Activated B cell treated with CpG ODN at 0.5 μM for 24 hours (primary cell): ENCODE data around the gene POLE. TPM values are rescaled to one million over a fixed set of nuclear protein-coding genes. Genes with fewer than 3 reads are reported as not detected.

ENCODE experiments used
- ATAC-seq: fragments of 200-7000 bp; cut with Tn5 transposase; one replicate; pipeline ENCODE4 v1.10.0; 2021; ENCODE audit warnings: low read depth, mild to moderate bottlenecking, moderate library complexity
- CTCF ChIA-PET: fragments of 350-600 bp; sonication (Branson Sonifier 250); formaldehyde crosslinking; loops from one replicate; lab custom pipeline; 2021; ENCODE audit warnings: antibody characterized with exemption; lab: Charles Lee
- POLR2A ChIA-PET: fragments of 350-600 bp; sonication (Branson Sonifier 250); formaldehyde crosslinking; loops from one replicate; lab custom pipeline; 2021; ENCODE audit warnings: antibody characterized with exemption; lab: Charles Lee
- DNase-seq: peaks from one replicate; pipeline ENCODE4 v3.0.0; 2022
- H3K27ac Mint-ChIP-seq: one replicate; pipeline ENCODE4 v1.8.0; 2020; ENCODE audit warnings: mixed read lengths
- H3K27me3 Mint-ChIP-seq: one replicate; pipeline ENCODE4 v1.8.0; 2021; ENCODE audit warnings: mixed read lengths
- H3K36me3 Mint-ChIP-seq: one replicate; pipeline ENCODE4 v1.8.0; 2021; ENCODE audit warnings: low read depth, mixed read lengths
- H3K4me1 Mint-ChIP-seq: one replicate; pipeline ENCODE4 v1.8.0; 2021; ENCODE audit warnings: mixed read lengths
- H3K4me3 Mint-ChIP-seq: one replicate; pipeline ENCODE4 v1.8.0; 2020; ENCODE audit warnings: mild to moderate bottlenecking, mixed read lengths
- H3K9me3 Mint-ChIP-seq: one replicate; pipeline ENCODE4 v1.8.0; 2020; ENCODE audit warnings: mixed read lengths
- CTCF ChIP-seq: fragments of 200-600 bp; IDR thresholded peaks from one replicate; pipeline ENCODE4 v1.8.0; 2022; ENCODE audit warnings: antibody characterized with exemption, mild to moderate bottlenecking
- intact Hi-C: fragments of 100-400 bp; cut with micrococcal nuclease; formaldehyde crosslinking; loops from one replicate; pipeline ENCODE4 v1.15.1; 2024
- total RNA-seq: library from RNA; stranded (reverse); gene quantifications from 2 replicates; pipeline ENCODE4 v1.2.3, GENCODE V29; 2022

The POLE gene
- total RNA-seq, 1 donor from 2014 or later: 64.3 TPM

DNA sequence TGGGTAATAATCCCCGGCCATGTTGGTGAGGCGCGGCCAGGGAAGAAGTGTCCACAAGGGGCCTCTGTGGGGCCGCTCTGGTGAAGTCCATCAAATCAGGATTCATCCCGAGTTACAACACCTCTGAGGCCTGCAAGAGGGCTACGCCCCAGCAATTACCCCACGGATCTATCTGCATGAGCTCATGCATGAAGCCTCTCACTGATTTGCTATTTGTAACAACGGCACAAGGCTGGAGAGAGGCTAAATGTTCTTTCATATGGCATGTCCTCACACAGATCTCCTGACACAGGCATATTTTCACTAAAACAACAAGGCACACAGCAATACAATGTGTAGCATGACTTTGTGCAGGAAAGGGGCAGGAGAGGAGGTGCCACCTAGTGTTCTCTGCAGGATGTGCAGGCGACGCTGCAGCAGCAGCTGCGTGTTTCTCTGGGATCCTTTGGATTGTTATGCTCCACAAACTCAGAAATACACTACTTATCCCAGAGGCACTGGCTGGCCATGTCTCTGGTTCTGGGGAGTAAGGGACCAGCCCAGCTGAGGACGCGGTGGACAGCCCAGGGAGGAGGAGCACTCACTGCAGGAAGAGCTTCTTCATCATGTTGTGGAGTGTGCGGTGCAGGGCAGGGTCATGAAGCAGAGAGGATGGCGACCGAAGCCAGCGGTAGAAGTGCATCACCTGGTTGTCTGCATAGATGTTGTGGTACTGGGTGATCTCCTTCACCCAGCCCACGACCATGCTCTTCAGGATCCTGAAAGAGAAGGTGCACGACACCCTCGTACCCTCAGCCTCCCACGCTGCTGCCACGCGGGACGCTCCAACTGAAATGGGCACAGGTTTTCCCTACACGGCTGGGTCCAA lies 48.4 kb downstream of the POLE start:
- peaks cover 9% of the 10 kb centered on the region for H3K4me1 Mint-ChIP-seq
- no peak for TF ChIP-seq CTCF
- intact Hi-C loops: loop anchor here (2.0 kb wide), 1 partner anchor 38 kb away; no protein-coding TSS in a partner anchor
- no peak overlapping the region for H3K4me3 Mint-ChIP-seq
- H3K9me3 Mint-ChIP-seq: no peaks in the 10 kb centered on the region
- DNase-seq (no peak), ATAC-seq (no peak)
- H3K36me3 Mint-ChIP-seq: peaks cover 75% of the 10 kb centered on the region
- CTCF ChIA-PET: interaction anchor here (1.2 to 1.9 kb wide), 5 partner anchors 10 to 485 kb away, joined by 3 to 6 read pairs (median 5); no protein-coding TSS in a partner anchor
- POLR2A ChIA-PET: no interaction called here
- H3K27ac Mint-ChIP-seq: no peak overlapping the region
- no peaks in the 10 kb centered on the region for H3K27me3 Mint-ChIP-seq

DNA sequence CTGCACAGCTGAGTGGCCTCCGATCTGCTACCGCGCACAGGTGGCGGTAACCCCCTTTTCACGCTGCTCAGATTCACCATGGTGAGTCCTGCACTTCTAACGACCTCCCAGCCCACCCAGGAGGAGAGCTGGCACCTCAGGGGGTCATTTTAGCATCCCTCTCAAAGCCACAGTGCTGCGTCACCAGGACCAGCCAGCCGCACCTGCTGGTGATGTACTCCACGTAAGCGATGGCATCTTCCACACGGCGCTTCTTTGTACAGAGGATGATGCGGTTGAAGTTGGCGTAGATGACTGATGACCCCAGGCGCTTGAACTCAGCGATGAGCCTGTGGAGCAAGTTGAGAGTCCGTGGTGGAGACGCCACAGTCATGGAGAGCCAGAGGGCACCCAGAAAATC lies 49.3 kb downstream of the POLE start:
- DNase-seq (no peak), ATAC-seq (no peak)
- no peak for TF ChIP-seq CTCF
- intact Hi-C loops: loop anchor here (2.0 kb wide), 1 partner anchor 37 kb away; no protein-coding TSS in a partner anchor
- no peak overlapping the region for H3K4me3 Mint-ChIP-seq
- ChIA-PET CTCF (interaction anchor here (1.9 kb wide), 1 partner anchor 9 kb away, joined by 6 read pairs; no protein-coding TSS in a partner anchor), POLR2A (no interaction called here)
- peaks cover 78% of the 10 kb centered on the region for H3K36me3 Mint-ChIP-seq
- no peaks in the 10 kb centered on the region for H3K9me3 Mint-ChIP-seq
- no peak overlapping the region for H3K27ac Mint-ChIP-seq
- peaks cover 18% of the 10 kb centered on the region for H3K4me1 Mint-ChIP-seq
- H3K27me3 Mint-ChIP-seq: no peaks in the 10 kb centered on the region

DNA sequence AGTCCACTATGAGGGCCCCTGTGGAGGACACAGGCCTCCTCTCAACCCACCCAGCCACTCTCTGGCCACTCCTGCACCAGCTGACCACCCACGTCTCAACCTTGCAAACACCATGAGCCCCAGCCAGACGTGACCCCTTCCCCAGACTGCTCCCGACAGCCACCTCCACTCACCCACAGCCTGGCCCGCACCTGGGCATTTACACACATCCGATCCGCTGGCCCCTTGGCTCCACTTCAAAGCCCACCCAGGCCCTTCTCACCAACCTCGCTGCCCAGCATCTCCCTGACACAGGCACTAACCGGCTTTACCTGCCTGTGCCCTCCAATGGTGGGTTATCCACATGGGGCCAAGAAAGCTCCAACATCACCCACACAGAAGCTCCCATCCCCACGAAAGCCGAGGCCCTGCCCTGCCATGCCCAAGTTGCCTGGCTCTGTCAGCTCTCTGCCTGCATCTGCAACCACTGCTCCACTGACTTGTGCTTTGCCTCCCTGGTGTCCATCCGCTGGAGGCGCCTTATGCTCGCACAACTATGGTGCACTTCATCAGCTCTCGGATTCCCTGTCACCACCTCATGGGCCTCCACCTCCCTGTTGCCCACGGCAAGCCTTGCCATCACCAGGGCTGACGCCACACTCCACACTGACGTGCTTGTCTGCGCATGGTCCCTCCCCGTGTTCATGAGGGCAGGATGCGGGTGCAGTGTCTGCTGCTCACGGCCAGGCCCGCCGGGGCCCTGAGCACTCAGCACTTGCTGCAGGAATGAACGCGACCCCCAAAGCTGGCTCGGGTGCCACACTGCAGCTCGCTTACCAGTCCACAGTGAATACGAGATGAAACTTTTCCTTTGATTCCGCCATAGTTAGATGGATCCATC lies 51.8 kb downstream of the POLE start:
- Mint-ChIP-seq H3K36me3 (peaks cover 80% of the 10 kb centered on the region), H3K4me1 (peaks cover 24% of the 10 kb centered on the region)
- TF ChIP-seq CTCF: no peak

DNA sequence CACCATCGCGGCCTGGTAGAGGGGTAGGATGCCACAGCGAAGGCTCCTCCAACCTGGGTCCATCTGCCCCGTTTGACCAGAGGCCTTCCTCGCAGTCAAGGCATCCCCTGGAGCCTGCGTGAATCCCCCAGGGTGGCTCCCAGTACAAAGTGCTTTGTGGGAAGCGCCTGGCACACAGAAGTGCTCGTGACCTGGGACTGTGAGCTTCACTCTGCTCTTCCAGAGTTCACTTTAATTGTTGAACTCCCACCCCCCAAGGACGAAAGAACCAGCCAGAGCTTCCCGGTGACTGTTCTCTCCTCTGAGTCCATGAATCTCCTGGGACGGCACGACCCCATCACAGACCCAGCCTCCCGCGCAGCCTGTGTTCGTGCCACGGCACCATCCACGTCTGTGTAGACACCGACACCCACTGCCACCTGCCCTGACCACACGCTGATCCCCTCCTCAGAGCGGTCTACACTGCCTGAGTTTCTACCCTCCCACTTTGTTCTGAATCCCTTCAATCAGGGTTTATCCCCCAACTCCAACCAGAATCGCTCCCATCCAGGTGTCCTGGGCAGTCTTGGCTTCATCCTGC lies 52.6 kb downstream of the POLE start:
- no peak for DNase-seq
- Mint-ChIP-seq H3K27me3 (no peaks in the 10 kb centered on the region), H3K9me3 (no peaks in the 10 kb centered on the region), H3K4me3 (no peak overlapping the region), H3K4me1 (peaks cover 24% of the 10 kb centered on the region), H3K27ac (no peak overlapping the region), H3K36me3 (peaks cover 88% of the 10 kb centered on the region)
- ATAC-seq: no peak
- intact Hi-C loops: no loop called here
- POLR2A ChIA-PET: no interaction called here
- no peak for TF ChIP-seq CTCF
- CTCF ChIA-PET: no interaction called here

More for the DNA sequence above, 51.8 kb downstream of the POLE start:
- H3K4me3 Mint-ChIP-seq: no peak overlapping the region
- no peak for DNase-seq
- H3K9me3 Mint-ChIP-seq: no peaks in the 10 kb centered on the region
- no peak for ATAC-seq
- H3K27ac Mint-ChIP-seq: no peak overlapping the region
- ChIA-PET POLR2A (no interaction called here), CTCF (no interaction called here)
- intact Hi-C loops: no loop called here
- no peaks in the 10 kb centered on the region for H3K27me3 Mint-ChIP-seq
